Raji (cell line): ENCODE data around the gene TMEM62.

Experiments used
- POLR2A ChIP-seq: IDR thresholded peaks from 2 replicates; pipeline ENCODE4 v1.6.1; 2011; ENCODE audit warnings: low read depth, low read length, control low read depth; ENCODE audit not compliant: insufficient read depth

Gene TMEM62

GRCh38 chr15:43146184-43146583, 12.8 kb downstream of the TMEM62 start:
- TF ChIP-seq POLR2A, result no peak

- no peak for TF ChIP-seq POLR2A
These were observed 17.0 kb downstream of the TMEM62 start for GRCh38 chr15:43150191-43150929.

GRCh38 chr15:43151688-43152087, 18.3 kb downstream of the TMEM62 start:
- TF ChIP-seq POLR2A, result no peak

- no peak for TF ChIP-seq POLR2A
These were observed 19.9 kb downstream of the TMEM62 start for GRCh38 chr15:43153269-43153668.

GRCh38 chr15:43165801-43166325, 32.5 kb downstream of the TMEM62 start:
- TF ChIP-seq POLR2A, result no peak

GRCh38 chr15:43168192-43169107, 35.1 kb downstream of the TMEM62 start:
- no peak for TF ChIP-seq POLR2A

- TF ChIP-seq POLR2A, result no peak
These were observed 36.5 kb downstream of the TMEM62 start for GRCh38 chr15:43169888-43170287.

- no peak for TF ChIP-seq POLR2A
These were observed 49.9 kb downstream of the TMEM62 start for GRCh38 chr15:43183270-43183669.

GRCh38 chr15:43184407-43185124, 51.2 kb downstream of the TMEM62 start:
- TF ChIP-seq POLR2A, result no peak

GRCh38 chr15:43185157-43186002, 52.0 kb downstream of the TMEM62 start, which contains the start of gene CCNDBP1:
Gene CCNDBP1, plus strand, starts transcription at chr15:43185403. Its CDS starts 96 bp downstream, at chr15:43185499.
- TF ChIP-seq POLR2A, result peak; percentile 95

GRCh38 chr15:43186003-43186353, 52.6 kb downstream of the TMEM62 start:
- TF ChIP-seq POLR2A, result no peak

GRCh38 chr15:43187544-43188155, 54.3 kb downstream of the TMEM62 start:
- no peak for TF ChIP-seq POLR2A

- TF ChIP-seq POLR2A, result no peak
These were observed 55.9 kb downstream of the TMEM62 start for GRCh38 chr15:43189296-43189695.

- no peak for TF ChIP-seq POLR2A
These were observed 56.8 kb downstream of the TMEM62 start for GRCh38 chr15:43190178-43190577.
